BE2C (cell line): Measurements from ENCODE around the gene OR10J5. TPM values are rescaled to one million over a fixed set of nuclear protein-coding genes. Genes with fewer than 3 reads are reported as not detected.

Source experiments
- DNase-seq: peaks from one replicate; pipeline ENCODE4 v3.0.0-alpha.2; 2020
- H3K27me3 ChIP-seq: fragments of 250-450 bp; sonication (Bioruptor Pico); 2 replicates; pipeline ENCODE4 v1.5.1; 2020; ENCODE audit warnings: mild to moderate bottlenecking
- H3K36me3 ChIP-seq: fragments of 250-450 bp; sonication (Bioruptor Pico); 2 replicates; pipeline ENCODE4 v1.5.1; 2020; ENCODE audit warnings: mild to moderate bottlenecking
- H3K4me1 ChIP-seq: fragments of 250-450 bp; sonication (Bioruptor Pico); 2 replicates; pipeline ENCODE4 v1.5.1; 2020
- H3K4me3 ChIP-seq: 2 replicates; pipeline ENCODE4 v1.5.1; 2011; ENCODE audit warnings: low read depth, low read length
- H3K9me3 ChIP-seq: fragments of 250-450 bp; sonication (Bioruptor Pico); 2 replicates; pipeline ENCODE4 v1.5.1; 2020
- polyA plus RNA-seq: library from polyadenylated mRNA; unstranded; fragments of >200 nt; gene quantifications from one replicate; pipeline ENCODE4 v1.2.1, GENCODE V29; 2012; ENCODE audit warnings: low read depth, missing spikeins; ENCODE audit not compliant: insufficient read length, insufficient read depth
- TF ChIP-seq, protein P1 (sequence below): IDR thresholded peaks from 2 replicates; pipeline ENCODE4 v1.5.1; 2012; ENCODE audit warnings: mild to moderate bottlenecking, low read depth, low read length

Gene OR10J5, protein sequence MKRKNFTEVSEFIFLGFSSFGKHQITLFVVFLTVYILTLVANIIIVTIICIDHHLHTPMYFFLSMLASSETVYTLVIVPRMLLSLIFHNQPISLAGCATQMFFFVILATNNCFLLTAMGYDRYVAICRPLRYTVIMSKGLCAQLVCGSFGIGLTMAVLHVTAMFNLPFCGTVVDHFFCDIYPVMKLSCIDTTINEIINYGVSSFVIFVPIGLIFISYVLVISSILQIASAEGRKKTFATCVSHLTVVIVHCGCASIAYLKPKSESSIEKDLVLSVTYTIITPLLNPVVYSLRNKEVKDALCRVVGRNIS
- not detected for polyA plus RNA-seq

DNA sequence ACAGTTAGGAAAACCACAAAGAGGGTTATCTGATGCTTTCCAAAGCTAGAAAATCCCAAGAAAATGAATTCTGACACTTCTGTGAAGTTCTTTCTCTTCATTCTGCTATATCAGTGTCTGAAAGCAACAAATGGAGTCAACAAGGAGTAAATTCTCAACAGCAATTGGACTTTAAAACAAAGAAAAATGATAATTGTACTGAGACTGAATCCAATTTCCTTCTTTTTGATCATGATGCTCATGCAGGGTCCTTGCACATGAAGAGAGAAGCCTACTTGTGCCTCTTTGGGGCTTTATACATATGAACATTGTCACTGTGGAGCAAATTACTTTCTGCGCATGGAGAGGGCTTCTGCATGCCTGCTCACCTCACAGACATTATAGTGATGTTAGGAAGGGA lies at the start of gene OR10J5:
Gene OR10J5, minus strand, starts transcription at position 101 of the 400 bp plus-strand sequence. Its CDS starts 0 bp downstream, at position 101.
- no peaks in the 10 kb centered on the region for H3K27me3 ChIP-seq
- H3K9me3 ChIP-seq, result no peaks in the 10 kb centered on the region
- no peaks in the 10 kb centered on the region for H3K4me1 ChIP-seq
- TF ChIP-seq, protein P1, sequence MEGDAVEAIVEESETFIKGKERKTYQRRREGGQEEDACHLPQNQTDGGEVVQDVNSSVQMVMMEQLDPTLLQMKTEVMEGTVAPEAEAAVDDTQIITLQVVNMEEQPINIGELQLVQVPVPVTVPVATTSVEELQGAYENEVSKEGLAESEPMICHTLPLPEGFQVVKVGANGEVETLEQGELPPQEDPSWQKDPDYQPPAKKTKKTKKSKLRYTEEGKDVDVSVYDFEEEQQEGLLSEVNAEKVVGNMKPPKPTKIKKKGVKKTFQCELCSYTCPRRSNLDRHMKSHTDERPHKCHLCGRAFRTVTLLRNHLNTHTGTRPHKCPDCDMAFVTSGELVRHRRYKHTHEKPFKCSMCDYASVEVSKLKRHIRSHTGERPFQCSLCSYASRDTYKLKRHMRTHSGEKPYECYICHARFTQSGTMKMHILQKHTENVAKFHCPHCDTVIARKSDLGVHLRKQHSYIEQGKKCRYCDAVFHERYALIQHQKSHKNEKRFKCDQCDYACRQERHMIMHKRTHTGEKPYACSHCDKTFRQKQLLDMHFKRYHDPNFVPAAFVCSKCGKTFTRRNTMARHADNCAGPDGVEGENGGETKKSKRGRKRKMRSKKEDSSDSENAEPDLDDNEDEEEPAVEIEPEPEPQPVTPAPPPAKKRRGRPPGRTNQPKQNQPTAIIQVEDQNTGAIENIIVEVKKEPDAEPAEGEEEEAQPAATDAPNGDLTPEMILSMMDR, result no peak
- no peak within 1 kb of the TSS for H3K4me3 ChIP-seq
- no peaks in the 10 kb centered on the region for H3K36me3 ChIP-seq
- DNase-seq, result no peak

DNA sequence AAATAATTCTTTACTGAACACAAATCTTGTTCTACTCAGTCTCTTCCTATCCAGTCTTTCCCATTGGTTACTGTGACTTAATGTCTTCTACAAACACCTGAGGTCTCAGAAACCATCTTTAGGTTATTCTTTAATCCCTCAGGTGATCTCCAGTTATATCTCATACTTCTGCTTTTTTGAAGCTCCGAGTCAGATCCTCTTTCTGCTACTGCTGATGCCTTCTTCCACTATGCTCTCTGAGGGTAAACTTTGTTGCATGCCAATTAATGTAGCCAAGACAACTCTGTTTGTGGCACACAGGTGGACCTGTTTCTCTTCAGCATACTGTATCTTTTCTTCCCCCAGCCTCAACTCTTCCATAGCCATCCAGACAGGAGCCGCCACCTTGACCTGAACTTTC lies 48.7 kb upstream of the OR10J5 start:
- no peak for DNase-seq
- no peak overlapping the region for H3K4me3 ChIP-seq
- no peaks in the 10 kb centered on the region for H3K36me3 ChIP-seq
- TF ChIP-seq, protein P1, result no peak
- no peaks in the 10 kb centered on the region for H3K9me3 ChIP-seq
- no peaks in the 10 kb centered on the region for H3K27me3 ChIP-seq
- H3K4me1 ChIP-seq, result no peaks in the 10 kb centered on the region

DNA sequence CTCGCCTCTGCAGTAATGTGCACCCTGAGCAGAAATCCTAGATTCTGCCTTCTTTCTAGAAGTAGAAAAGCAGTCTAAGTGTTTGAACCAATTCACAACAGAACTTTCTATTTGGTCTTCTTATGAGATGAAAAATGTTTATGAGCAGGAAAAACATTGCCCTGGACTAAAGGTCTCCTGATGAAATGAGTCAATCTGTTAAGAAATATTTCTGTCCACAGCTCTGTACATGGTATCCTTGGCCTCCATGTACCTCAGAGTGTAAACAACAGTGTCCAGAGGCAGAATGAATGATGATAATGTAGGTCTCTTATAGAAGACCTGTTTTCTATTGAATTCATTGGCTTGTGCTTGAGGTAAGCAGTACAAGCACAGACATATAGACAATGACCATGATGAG lies 45.6 kb upstream of the OR10J5 start:
- H3K27me3 ChIP-seq, result no peaks in the 10 kb centered on the region
- no peak for DNase-seq
- no peak overlapping the region for H3K4me3 ChIP-seq
- H3K9me3 ChIP-seq, result no peaks in the 10 kb centered on the region
- TF ChIP-seq, protein P1, result no peak
- H3K4me1 ChIP-seq, result no peaks in the 10 kb centered on the region
- no peaks in the 10 kb centered on the region for H3K36me3 ChIP-seq

DNA sequence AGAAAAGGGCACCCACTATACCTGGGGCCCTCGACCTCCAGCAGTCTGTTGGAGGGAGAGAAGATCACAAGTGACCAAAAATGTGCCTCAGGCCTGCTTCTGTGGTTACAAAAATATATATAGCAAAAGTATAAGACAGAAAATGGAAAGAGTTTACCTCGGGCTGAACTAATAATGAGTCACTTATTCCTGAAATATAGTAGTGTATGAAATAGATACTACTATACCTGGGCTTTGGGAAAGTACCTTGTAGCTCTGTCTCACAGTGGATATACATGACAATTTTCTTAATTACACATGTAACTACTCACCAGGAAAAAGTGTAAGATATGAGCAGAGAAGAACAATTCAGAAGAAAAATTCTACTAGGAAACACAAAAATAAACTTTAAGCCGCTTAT lies 44.5 kb upstream of the OR10J5 start:
- TF ChIP-seq, protein P1, result no peak
- DNase-seq, result no peak
- no peaks in the 10 kb centered on the region for H3K4me1 ChIP-seq
- H3K4me3 ChIP-seq, result no peak overlapping the region
- no peaks in the 10 kb centered on the region for H3K27me3 ChIP-seq
- no peaks in the 10 kb centered on the region for H3K36me3 ChIP-seq
- H3K9me3 ChIP-seq, result no peaks in the 10 kb centered on the region

DNA sequence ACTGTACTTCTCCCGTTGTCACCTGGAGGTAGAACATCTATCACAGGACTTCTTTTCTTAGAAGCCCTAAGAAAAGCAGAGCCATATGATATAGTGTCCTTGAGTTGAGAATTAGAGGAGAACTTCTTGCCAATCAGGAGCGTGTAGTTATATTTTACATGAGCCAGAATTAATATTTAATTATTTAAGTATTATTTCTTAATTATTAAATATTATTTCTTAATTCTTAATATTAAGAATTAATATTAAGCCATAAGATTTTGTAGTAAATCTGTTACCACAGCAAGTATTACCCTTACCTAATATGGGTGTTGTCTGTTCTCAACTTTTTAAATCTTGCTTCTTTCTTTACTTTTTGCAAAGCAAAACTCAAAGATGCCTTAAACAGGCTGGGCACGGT lies 41.6 kb upstream of the OR10J5 start:
- TF ChIP-seq, protein P1, result no peak

DNA sequence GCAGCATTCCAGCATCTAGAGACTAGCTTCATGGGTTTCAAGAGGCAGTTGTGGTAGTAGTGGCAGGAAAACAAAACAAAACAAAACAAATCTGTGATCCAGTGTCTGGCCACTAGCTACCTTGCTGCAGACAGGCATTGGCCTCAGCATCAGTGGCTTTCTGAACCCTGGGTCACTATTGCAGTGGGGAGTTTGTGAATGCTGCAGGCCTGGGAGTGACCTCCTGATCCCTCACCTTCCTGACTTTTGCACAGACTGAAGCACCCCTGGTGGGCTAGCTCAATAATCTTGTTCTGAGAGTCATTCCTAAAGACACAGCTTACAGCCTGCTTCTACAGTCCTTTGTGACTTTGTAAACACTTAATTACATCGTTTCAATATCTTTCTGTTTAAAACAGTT lies 26.9 kb upstream of the OR10J5 start:
- H3K4me3 ChIP-seq, result no peak overlapping the region
- H3K36me3 ChIP-seq, result no peaks in the 10 kb centered on the region
- no peaks in the 10 kb centered on the region for H3K4me1 ChIP-seq
- no peaks in the 10 kb centered on the region for H3K9me3 ChIP-seq
- TF ChIP-seq, protein P1, result no peak
- no peak for DNase-seq
- H3K27me3 ChIP-seq, result no peaks in the 10 kb centered on the region

More for the DNA sequence above, 41.6 kb upstream of the OR10J5 start:
- DNase-seq, result no peak
- no peaks in the 10 kb centered on the region for H3K36me3 ChIP-seq
- no peaks in the 10 kb centered on the region for H3K9me3 ChIP-seq
- no peaks in the 10 kb centered on the region for H3K4me1 ChIP-seq
- H3K4me3 ChIP-seq, result no peak overlapping the region
- no peaks in the 10 kb centered on the region for H3K27me3 ChIP-seq
